HUES6 (cell line): ENCODE measurements around the gene COL4A5.
A peak's percentile ranks its signal among the peaks of the same experiment; 100 is the strongest.

ENCODE experiments used
- H3K27ac ChIP-seq: 2 replicates; pipeline ENCODE4 v1.7.0; 2013; ENCODE audit warnings: low read depth, mild to moderate bottlenecking, low read length, inconsistent platforms
- H3K27me3 ChIP-seq: 2 replicates; pipeline ENCODE4 v1.6.1; 2013; ENCODE audit warnings: low read length; ENCODE audit not compliant: control insufficient read depth, insufficient read depth
- H3K36me3 ChIP-seq: 2 replicates; pipeline ENCODE4 v1.6.1; 2013; ENCODE audit warnings: low read length; ENCODE audit not compliant: control insufficient read depth, insufficient read depth
- H3K4me1 ChIP-seq: 2 replicates; pipeline ENCODE4 v1.6.1; 2013; ENCODE audit warnings: low read length; ENCODE audit not compliant: control insufficient read depth, insufficient read depth
- H3K4me3 ChIP-seq: 2 replicates; pipeline ENCODE4 v1.5.1; 2013; ENCODE audit warnings: low read depth, low read length
- H3K9ac ChIP-seq: one replicate; pipeline ENCODE4 v1.6.1; 2013; ENCODE audit warnings: mild to moderate bottlenecking, low read length
- H3K9me3 ChIP-seq: 2 replicates; pipeline ENCODE4 v1.6.1; 2013; ENCODE audit warnings: low read depth, low read length; ENCODE audit not compliant: control insufficient read depth, insufficient read depth

The COL4A5 gene

DNA sequence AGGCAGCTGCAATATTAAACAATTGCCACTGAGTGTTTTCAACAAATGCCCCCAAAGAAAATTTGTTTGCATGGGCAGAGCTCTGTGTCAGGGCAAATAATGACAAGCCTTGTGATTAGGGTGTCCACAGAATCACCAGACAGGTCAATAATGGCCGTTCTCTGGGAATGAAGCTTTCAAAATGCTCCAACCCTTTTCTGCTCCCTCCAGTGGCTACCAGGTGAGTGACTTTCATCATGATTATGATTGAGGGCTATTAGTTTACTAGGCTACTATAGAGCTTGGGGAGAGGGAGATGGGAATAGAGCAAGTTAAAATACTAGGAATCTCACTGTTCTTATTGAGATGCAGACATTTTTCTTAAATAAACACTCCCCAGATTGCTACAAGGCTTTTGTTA lies 273.2 kb downstream of the COL4A5 start:
- H3K9ac ChIP-seq = no peak overlapping the region
- H3K4me3 ChIP-seq = no peak overlapping the region
- no peak overlapping the region for H3K27ac ChIP-seq
- no peaks in the 10 kb centered on the region for H3K36me3 ChIP-seq
- H3K4me1 ChIP-seq = peaks cover 4% of the 10 kb centered on the region
- H3K9me3 ChIP-seq = peaks cover 7% of the 10 kb centered on the region
- no peaks in the 10 kb centered on the region; the same call in 1 of the 2 replicates for H3K27me3 ChIP-seq

DNA sequence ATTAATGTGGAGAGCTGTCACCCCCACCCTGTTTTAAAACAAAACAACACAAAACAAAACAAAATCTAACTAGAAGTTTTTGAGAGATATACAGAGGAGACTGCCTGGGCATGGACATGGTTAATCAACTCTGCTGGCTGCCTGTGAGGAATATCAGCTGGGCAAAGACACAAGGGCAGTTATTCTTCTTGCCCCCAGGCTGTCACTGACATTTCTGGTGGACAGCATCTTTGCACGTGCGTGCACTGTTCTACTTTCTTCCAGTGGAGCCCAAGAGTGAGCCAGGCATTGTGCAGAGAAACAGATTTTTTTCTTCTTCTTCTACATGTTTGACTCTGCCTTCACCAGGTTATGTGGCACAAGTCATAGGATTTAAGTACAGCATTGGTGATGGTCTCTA lies 282.9 kb downstream of the COL4A5 start:
- Histone ChIP-seq H3K27ac (no peak overlapping the region), H3K36me3 (peaks cover 19% of the 10 kb centered on the region), H3K9me3 (no peaks in the 10 kb centered on the region), H3K9ac (no peak overlapping the region), H3K27me3 (no peaks in the 10 kb centered on the region), H3K4me1 (peaks cover 39% of the 10 kb centered on the region), H3K4me3 (no peak overlapping the region)

DNA sequence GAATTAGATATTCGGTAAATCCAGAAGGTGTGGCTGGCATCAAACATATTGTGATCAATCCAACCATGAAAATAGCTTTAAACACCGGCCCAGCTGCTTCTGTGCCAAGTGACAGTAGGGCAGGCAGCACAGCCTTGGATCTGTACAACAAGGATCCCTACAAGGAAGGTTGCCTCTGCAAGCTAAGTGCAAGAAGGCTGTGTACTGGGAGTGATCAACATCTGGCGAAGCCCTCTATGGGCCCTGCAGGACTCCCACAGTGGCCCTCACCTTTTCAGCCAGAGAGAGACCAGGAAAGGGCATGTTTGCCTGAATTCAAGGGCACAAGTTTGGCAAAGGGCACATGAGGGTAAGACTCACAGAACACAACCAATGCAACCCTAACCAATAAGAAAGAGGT lies 287.1 kb downstream of the COL4A5 start:
- H3K27me3 ChIP-seq = peaks cover 9% of the 10 kb centered on the region
- H3K4me3 ChIP-seq = no peak overlapping the region
- H3K4me1 ChIP-seq = peaks cover 73% of the 10 kb centered on the region
- no peak overlapping the region for H3K27ac ChIP-seq
- peaks cover 10% of the 10 kb centered on the region for H3K36me3 ChIP-seq
- peak overlapping the region; percentile 2 for H3K9ac ChIP-seq
- no peaks in the 10 kb centered on the region for H3K9me3 ChIP-seq

DNA sequence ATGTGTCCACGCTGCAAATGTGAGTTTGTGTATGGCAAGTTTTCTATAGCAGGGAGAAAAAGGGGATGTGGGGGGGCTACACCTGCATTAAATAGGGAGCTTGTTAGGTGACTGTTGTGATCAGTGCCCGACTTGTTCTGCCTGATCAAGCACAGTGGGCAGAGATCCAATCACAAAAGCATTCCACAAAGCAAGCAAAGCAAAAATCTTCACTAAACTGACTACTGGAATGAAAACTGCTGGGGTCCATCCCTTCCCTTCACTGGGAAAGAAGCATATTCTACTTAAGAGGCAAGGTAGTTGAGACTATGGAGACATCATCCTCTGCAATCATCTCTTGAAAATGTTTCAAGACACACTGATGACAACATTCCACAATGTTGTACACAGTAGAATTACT lies 291.5 kb downstream of the COL4A5 start:
- Histone ChIP-seq H3K27me3 (peaks cover 53% of the 10 kb centered on the region), H3K9me3 (no peaks in the 10 kb centered on the region), H3K36me3 (no peaks in the 10 kb centered on the region), H3K4me3 (peak overlapping the region; percentile 65), H3K27ac (peak overlapping the region; percentile 84; the same call in 1 of the 2 replicates), H3K9ac (peak overlapping the region; percentile 2), H3K4me1 (peaks cover 61% of the 10 kb centered on the region)

DNA sequence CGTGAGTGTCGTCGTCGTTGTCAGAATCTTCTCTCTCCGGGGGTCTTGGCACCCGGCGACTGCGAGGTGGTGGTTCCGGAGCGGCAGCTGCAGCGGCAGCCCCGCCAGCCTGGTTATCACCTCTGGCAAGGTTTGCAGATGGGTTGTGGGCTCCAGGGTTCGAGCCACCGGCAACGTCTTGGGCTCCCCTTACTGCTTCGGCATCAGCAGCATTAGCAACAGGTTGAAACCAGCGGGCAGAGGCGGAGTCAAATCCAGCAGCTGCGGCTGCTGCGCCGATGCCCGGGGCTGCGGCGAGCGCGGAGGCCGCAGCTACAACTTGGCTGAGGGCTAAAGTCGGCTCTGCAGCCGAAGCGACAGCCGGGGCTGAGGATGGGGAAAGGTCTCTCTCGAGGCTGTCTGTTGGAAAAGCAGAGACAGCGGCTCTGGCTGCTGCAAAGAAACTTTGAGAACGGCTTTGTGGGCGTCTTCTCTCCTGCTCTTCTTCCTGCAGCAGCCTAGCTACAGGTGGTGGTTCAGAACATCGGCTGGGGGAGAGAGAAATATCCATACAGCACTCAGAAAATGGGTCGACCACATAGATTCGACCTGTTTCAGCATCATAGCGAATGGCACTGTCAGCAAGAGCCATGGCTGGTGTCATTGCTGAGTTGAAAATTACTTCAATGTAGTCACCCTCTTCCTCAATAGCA lies 293.1 kb downstream of the COL4A5 start:
- Histone ChIP-seq H3K36me3 (no peaks in the 10 kb centered on the region), H3K4me1 (peaks cover 50% of the 10 kb centered on the region), H3K27me3 (peaks cover 63% of the 10 kb centered on the region), H3K4me3 (peak overlapping the region; percentile 65), H3K27ac (no peak overlapping the region), H3K9me3 (no peaks in the 10 kb centered on the region), H3K9ac (peak overlapping the region; percentile 57)

DNA sequence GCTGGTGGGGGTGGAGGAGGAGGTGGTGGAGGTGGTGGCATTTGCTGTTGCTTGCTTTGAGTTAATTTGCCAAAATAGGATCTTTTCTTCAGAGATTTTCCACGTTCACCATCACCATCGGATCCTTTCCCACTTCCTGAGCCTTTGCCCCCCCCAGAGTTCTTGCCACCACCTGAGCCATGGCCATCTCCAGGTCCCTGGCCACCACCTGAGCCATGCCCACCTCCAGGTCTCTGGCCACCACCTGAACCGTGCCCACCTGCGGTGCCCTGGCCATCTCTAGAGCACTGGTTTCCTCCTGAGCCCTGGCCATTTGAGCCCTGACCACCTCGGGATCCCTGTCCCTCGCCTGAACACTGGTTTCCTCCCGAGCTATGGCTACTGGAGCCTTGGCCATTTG lies 294.8 kb downstream of the COL4A5 start:
- H3K36me3 ChIP-seq = no peaks in the 10 kb centered on the region
- H3K4me1 ChIP-seq = peaks cover 37% of the 10 kb centered on the region
- no peak overlapping the region for H3K9ac ChIP-seq
- no peak overlapping the region for H3K27ac ChIP-seq
- H3K27me3 ChIP-seq = peaks cover 69% of the 10 kb centered on the region
- H3K4me3 ChIP-seq = peak overlapping the region; percentile 89
- no peaks in the 10 kb centered on the region for H3K9me3 ChIP-seq

DNA sequence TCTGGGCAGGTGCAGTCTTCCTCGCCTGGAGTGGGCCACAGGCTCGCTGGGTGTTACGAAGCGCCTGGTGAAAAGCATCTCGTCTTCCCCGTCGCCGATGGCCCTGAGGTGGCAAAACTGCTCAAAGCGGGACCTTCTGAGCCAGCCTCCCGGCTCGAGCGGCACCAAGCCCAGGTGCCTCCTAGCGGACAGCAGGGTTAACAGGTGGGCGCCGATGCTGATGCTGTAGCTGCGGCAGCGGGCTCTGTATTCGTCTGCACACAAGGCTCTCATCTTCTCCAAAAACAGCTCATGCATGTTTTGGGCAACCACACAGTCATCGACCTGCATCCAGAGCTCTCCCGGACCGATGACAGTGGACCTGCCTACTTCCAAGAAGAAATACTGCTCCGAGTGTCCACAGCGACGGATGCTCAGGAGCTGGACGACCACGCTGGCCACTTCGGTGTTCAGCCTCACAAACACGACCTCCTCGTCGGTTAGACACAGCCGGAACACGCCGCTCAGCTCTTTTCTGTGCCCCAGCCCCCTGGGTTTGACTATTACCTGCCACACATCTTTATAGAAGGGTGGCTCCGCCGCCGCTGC lies 295.5 kb downstream of the COL4A5 start:
- Histone ChIP-seq H3K4me1 (peaks cover 32% of the 10 kb centered on the region), H3K4me3 (peak overlapping the region; percentile 89), H3K9ac (peak overlapping the region; percentile 46)

DNA sequence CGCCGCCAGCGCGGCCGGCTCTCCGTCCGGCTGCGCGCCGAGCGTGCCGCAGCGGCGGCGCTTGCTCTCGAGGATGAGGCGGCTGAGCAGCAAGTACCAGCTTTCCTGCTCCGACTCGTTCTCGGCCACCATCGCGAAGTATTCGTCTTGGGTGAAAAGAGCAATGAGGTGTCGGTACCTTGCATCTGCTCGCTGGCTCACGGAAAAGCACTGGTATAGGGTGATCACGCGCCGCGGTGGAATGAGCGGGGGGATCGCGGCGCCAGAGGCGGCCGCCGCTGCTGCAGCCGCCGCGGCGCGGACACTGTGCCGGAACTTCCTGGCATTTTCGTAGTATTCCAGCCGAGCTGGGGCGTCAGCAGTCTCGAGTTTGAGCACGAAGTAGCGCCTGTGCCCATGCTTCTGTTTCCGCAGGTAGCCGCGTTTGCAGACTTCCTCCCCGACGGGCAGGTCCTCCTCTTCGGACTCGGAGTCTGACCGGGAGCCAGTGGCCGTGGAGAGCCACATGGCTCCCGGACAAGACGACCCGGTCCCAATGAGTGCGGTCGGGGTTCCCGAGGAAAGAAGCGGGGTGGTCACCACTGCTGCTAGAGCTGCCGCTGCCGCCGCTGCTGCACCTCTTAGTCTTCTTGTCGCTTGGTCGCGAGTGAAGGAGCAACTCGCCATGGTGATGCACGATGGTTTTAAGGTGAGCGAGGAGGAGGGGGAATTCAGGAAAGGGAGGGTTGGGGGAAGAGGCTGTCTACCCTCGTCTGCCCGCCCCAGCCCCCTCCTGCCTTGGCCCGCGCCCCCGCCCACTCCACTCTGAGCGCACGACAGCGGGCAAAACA lies 296.3 kb downstream of the COL4A5 start:
- Histone ChIP-seq H3K36me3 (no peaks in the 10 kb centered on the region), H3K4me1 (peaks cover 25% of the 10 kb centered on the region), H3K9me3 (no peaks in the 10 kb centered on the region), H3K4me3 (peak overlapping the region; percentile 89), H3K27ac (peak overlapping the region; percentile 57; the same call in 1 of the 2 replicates), H3K9ac (peak overlapping the region; percentile 65), H3K27me3 (peaks cover 68% of the 10 kb centered on the region)

More for the DNA sequence above, 295.5 kb downstream of the COL4A5 start:
- Histone ChIP-seq H3K36me3 (no peaks in the 10 kb centered on the region), H3K27ac (no peak overlapping the region), H3K27me3 (peaks cover 69% of the 10 kb centered on the region), H3K9me3 (no peaks in the 10 kb centered on the region)

DNA sequence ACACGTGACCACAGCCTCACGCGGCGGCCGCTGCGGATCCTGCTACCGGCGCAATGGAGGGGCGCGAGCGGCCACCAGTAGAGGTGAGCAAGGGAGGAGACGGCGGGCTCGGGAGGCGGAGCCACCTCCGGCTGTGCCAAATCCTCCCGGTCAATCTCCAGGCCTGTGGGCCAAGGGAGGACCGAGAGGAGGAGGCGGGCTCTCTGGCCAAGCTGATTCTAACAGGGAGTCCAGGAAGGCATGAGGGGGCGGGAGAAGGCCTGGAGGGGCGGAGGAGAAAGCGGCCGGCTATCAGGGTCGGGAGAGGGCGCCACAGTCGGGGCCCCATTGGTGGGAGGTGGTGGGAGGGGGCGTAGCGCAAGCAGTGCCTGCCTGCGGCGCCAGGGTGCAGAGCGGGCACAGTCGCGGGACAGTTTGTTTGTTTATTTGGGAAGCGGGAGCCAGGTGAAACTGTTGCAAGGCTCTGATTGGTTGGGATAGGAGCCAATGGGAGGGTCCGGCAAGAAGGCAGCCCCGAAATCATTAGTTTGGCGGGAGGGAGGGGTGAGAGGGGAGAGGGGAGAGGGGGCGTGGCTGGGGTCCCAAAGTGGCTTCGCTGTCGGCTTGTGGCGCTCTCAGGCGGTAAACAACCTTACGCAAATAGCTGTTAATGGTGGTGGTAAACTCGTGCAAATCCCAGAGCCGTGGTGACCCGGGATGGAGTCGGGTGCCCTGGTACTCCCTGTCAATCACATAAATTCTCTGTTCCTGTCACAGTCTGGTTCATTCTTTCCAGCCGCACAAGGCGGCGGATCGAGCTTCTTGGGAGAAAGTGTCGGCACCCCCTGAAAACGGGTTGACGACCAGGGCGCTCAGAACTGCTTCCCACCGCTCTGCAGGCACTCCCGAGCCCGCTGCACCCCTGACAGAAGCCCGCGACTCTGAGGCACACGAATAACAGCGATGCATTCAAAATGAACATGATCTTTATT lies 297.2 kb downstream of the COL4A5 start, which contains the start of gene IRS4:
Gene IRS4, minus strand, starts transcription at position 55 of the 971 bp plus-strand sequence.
- Histone ChIP-seq H3K27ac (peak within 1 kb of the TSS; percentile 57; the same call in 1 of the 2 replicates), H3K4me3 (peak within 1 kb of the TSS; percentile 89), H3K9me3 (no peaks in the 10 kb centered on the region), H3K36me3 (no peaks in the 10 kb centered on the region), H3K4me1 (peaks cover 16% of the 10 kb centered on the region), H3K9ac (peak within 1 kb of the TSS; percentile 65), H3K27me3 (peaks cover 59% of the 10 kb centered on the region)

DNA sequence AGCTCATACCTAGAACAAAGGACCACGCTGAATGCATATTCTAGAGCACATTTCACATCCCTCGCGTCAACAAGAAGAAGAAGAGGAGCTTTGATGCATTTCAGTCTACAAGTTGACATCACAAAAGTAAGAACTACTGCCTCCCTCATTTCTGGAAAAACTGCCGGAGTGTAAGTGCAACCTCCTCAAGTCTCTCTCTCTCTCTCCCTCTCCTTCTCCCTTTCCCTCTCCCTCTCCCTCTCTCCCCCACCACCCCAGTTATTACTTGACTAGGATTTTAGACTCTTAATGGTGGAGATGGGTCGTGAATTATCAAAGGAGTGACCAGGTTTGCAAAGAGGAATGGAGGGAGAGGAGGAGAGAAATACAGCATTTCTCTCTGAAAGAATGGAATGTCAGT lies 298.1 kb downstream of the COL4A5 start:
- H3K4me3 ChIP-seq = peak overlapping the region; percentile 89
- no peak overlapping the region for H3K27ac ChIP-seq
- peaks cover 56% of the 10 kb centered on the region for H3K27me3 ChIP-seq
- no peaks in the 10 kb centered on the region for H3K9me3 ChIP-seq
- H3K4me1 ChIP-seq = peaks cover 15% of the 10 kb centered on the region
- H3K36me3 ChIP-seq = no peaks in the 10 kb centered on the region
- H3K9ac ChIP-seq = peak overlapping the region; percentile 31
